ENCODE results near the gene GGCX.

Gene GGCX

GRCh38 chr2:85597241-85597640, 35.9 kb upstream of the GGCX start:
- DNase-seq (ENCODE audit: low spot score) = no peak
- no peak overlapping the region for H3K27ac ChIP-seq (ENCODE audit: poor library complexity, severe bottlenecking)
- no peaks in the 10 kb centered on the region for H3K27me3 ChIP-seq (ENCODE audit: insufficient read depth, poor library complexity, severe bottlenecking)
- H3K4me3 ChIP-seq (ENCODE audit: severe bottlenecking) = no peak overlapping the region
- peaks cover 24% of the 10 kb centered on the region for H3K36me3 ChIP-seq (ENCODE audit: low read depth)
- ATAC-seq (ENCODE audit: low read depth) = no peak
- TF ChIP-seq, protein P1, sequence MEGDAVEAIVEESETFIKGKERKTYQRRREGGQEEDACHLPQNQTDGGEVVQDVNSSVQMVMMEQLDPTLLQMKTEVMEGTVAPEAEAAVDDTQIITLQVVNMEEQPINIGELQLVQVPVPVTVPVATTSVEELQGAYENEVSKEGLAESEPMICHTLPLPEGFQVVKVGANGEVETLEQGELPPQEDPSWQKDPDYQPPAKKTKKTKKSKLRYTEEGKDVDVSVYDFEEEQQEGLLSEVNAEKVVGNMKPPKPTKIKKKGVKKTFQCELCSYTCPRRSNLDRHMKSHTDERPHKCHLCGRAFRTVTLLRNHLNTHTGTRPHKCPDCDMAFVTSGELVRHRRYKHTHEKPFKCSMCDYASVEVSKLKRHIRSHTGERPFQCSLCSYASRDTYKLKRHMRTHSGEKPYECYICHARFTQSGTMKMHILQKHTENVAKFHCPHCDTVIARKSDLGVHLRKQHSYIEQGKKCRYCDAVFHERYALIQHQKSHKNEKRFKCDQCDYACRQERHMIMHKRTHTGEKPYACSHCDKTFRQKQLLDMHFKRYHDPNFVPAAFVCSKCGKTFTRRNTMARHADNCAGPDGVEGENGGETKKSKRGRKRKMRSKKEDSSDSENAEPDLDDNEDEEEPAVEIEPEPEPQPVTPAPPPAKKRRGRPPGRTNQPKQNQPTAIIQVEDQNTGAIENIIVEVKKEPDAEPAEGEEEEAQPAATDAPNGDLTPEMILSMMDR (IDR thresholded peaks at IDR 0.05; ENCODE audit: poor library complexity, severe bottlenecking) = no peak
- H3K4me1 ChIP-seq (ENCODE audit: insufficient read depth, poor library complexity, severe bottlenecking) = no peaks in the 10 kb centered on the region
- H3K9me3 ChIP-seq (ENCODE audit: severe bottlenecking) = no peaks in the 10 kb centered on the region

DNA sequence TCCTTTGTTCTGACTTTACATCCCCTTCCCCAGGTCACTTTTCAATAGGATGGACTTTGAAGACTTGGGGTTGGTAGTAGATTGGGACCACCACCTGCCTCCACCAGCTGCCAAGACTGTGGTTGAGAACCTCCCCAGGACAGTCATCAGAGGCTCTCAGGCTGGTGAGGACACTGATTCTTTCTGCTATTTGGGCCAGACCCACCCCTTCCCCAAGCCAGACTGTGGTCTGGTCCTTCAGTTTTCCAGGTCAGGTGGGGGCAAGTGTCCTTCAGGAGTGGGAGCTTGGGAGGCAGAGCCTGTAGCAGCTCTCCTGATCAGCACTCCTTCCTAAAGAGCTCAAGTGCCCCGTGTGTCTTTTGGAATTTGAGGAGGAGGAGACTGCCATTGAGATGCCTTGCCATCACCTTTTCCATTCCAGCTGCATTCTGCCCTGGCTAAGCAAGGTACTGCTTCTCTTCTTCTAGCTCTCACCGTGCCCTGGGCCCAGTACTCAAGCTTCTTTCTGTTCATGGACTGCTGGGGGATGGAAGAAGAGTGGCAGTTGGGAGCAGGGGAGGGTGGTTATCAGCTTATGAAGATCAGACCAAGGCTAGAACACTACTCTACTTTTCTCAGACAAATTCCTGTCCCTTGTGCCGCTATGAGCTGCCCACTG, 35.3 kb upstream of the GGCX start:
- TF ChIP-seq, protein P1 (IDR thresholded peaks at IDR 0.05; ENCODE audit: poor library complexity, severe bottlenecking) = no peak
- Histone ChIP-seq H3K27ac (ENCODE audit: poor library complexity, severe bottlenecking) (peak overlapping the region; percentile 70), H3K36me3 (ENCODE audit: low read depth) (peaks cover 24% of the 10 kb centered on the region), H3K4me1 (ENCODE audit: insufficient read depth, poor library complexity, severe bottlenecking) (no peaks in the 10 kb centered on the region), H3K27me3 (ENCODE audit: insufficient read depth, poor library complexity, severe bottlenecking) (no peaks in the 10 kb centered on the region), H3K9me3 (ENCODE audit: severe bottlenecking) (no peaks in the 10 kb centered on the region), H3K4me3 (ENCODE audit: severe bottlenecking) (peak overlapping the region; percentile 63)
- ATAC-seq (ENCODE audit: low read depth) (no peak), DNase-seq (ENCODE audit: low spot score) (no peak)

- Histone ChIP-seq H3K4me1 (ENCODE audit: insufficient read depth, poor library complexity, severe bottlenecking) (no peaks in the 10 kb centered on the region), H3K27ac (ENCODE audit: poor library complexity, severe bottlenecking) (peak overlapping the region; percentile 70), H3K9me3 (ENCODE audit: severe bottlenecking) (no peaks in the 10 kb centered on the region), H3K27me3 (ENCODE audit: insufficient read depth, poor library complexity, severe bottlenecking) (no peaks in the 10 kb centered on the region), H3K36me3 (ENCODE audit: low read depth) (peaks cover 24% of the 10 kb centered on the region), H3K4me3 (ENCODE audit: severe bottlenecking) (peak overlapping the region; percentile 63)
- TF ChIP-seq, protein P1 (IDR thresholded peaks at IDR 0.05; ENCODE audit: poor library complexity, severe bottlenecking) = no peak
- DNase-seq (ENCODE audit: low spot score) = no peak
- ATAC-seq (ENCODE audit: low read depth) = peak; percentile 1; the same call in 1 of the 3 replicates
Measured at GRCh38 chr2:85596026-85596333, 34.7 kb upstream of the GGCX start.

- peak; percentile 98 for ATAC-seq (ENCODE audit: low read depth)
- DNase-seq (ENCODE audit: low spot score) = peak; percentile 95
- TF ChIP-seq, protein P1 (IDR thresholded peaks at IDR 0.05; ENCODE audit: poor library complexity, severe bottlenecking) = no peak
- peak within 1 kb of the TSS; percentile 70 for H3K27ac ChIP-seq (ENCODE audit: poor library complexity, severe bottlenecking)
- H3K4me1 ChIP-seq (ENCODE audit: insufficient read depth, poor library complexity, severe bottlenecking) = peaks cover 4% of the 10 kb centered on the region
- no peaks in the 10 kb centered on the region for H3K9me3 ChIP-seq (ENCODE audit: severe bottlenecking)
- peaks cover 24% of the 10 kb centered on the region for H3K36me3 ChIP-seq (ENCODE audit: low read depth)
- peak within 1 kb of the TSS; percentile 63 for H3K4me3 ChIP-seq (ENCODE audit: severe bottlenecking)
- no peaks in the 10 kb centered on the region for H3K27me3 ChIP-seq (ENCODE audit: insufficient read depth, poor library complexity, severe bottlenecking)
Measured at GRCh38 chr2:85595301-85596025, 34.2 kb upstream of the GGCX start, which contains the start of gene RNF181. Gene RNF181 (plus strand): TSS chr2:85595745. CDS start chr2:85595764, 19 bp downstream.

Data from RWPE2 (cell line).